ENCODE results near the gene GAS6. TPM values are rescaled to one million over a fixed set of nuclear protein-coding genes. Genes with fewer than 3 reads are reported as not detected.

Gene GAS6
- total RNA-seq, 1 experiment from 2014 or later = 93.8 TPM

- H3K79me2 ChIP-seq (ENCODE audit: low read depth) = no peaks in the 10 kb centered on the region
- no peaks in the 10 kb centered on the region for H3K36me3 ChIP-seq (ENCODE audit: low read depth)
- no peak overlapping the region for H3K4me2 ChIP-seq
- no peaks in the 10 kb centered on the region for H4K20me1 ChIP-seq (ENCODE audit: insufficient read depth)
- no peak overlapping the region for H3K27ac ChIP-seq
- H3K4me3 ChIP-seq = no peak overlapping the region
- no peak overlapping the region for H2AFZ ChIP-seq
- DNase-seq = no peak
- 0 out of 2 replicates have a peak, but pooled peaks cover 4% of the 10 kb centered on the region for H3K9me3 ChIP-seq (ENCODE audit: insufficient read depth, low read depth)
- peaks cover 10% of the 10 kb centered on the region; the same call in 1 of the 2 replicates for H3F3A ChIP-seq (ENCODE audit: insufficient read depth, low read depth)
- ChIA-PET POLR2A (ENCODE audit: unreplicated experiment) (no interaction called here), CTCF (no interaction called here)
- TF ChIP-seq CTCF (conservative IDR thresholded peaks at IDR 0.05) (no peak), EZH2 (IDR thresholded peaks at IDR 0.05; ENCODE audit: low read depth) (no peak)
- H3K9me2 ChIP-seq (ENCODE audit: insufficient read depth) = no peaks in the 10 kb centered on the region
- H3K27me3 ChIP-seq (ENCODE audit: insufficient read depth, low read depth) = peaks cover 53% of the 10 kb centered on the region
- no peaks in the 10 kb centered on the region for H3K4me1 ChIP-seq (replicated peaks; ENCODE audit: insufficient read depth)
- intact Hi-C loops (cut with micrococcal nuclease; ENCODE audit: unreplicated experiment) = no loop called here
- no TSS peak for BruUV-seq (replicated peaks)
Observed at GRCh38 chr13:113806526-113806925, 57.4 kb downstream of the GAS6 start.

- Histone ChIP-seq H3K27me3 (ENCODE audit: insufficient read depth, low read depth) (peaks cover 58% of the 10 kb centered on the region), H4K20me1 (ENCODE audit: insufficient read depth) (no peaks in the 10 kb centered on the region), H3K9me3 (ENCODE audit: insufficient read depth, low read depth) (0 out of 2 replicates have a peak, but pooled peaks cover 4% of the 10 kb centered on the region), H3K4me2 (no peak overlapping the region), H3K27ac (no peak overlapping the region), H3K4me3 (no peak overlapping the region), H3F3A (ENCODE audit: insufficient read depth, low read depth) (peaks cover 10% of the 10 kb centered on the region; the same call in 1 of the 2 replicates), H3K79me2 (ENCODE audit: low read depth) (no peaks in the 10 kb centered on the region), H3K9me2 (ENCODE audit: insufficient read depth) (no peaks in the 10 kb centered on the region), H3K36me3 (ENCODE audit: low read depth) (no peaks in the 10 kb centered on the region), H3K4me1 (replicated peaks; ENCODE audit: insufficient read depth) (no peaks in the 10 kb centered on the region), H2AFZ (no peak overlapping the region)
- no TSS peak for BruUV-seq (replicated peaks)
- TF ChIP-seq EZH2 (IDR thresholded peaks at IDR 0.05; ENCODE audit: low read depth) (no peak), CTCF (conservative IDR thresholded peaks at IDR 0.05) (no peak)
- ChIA-PET CTCF (no interaction called here), POLR2A (ENCODE audit: unreplicated experiment) (no interaction called here)
- intact Hi-C loops (cut with micrococcal nuclease; ENCODE audit: unreplicated experiment) = no loop called here
- no peak for DNase-seq
Observed at GRCh38 chr13:113806104-113806471, 57.8 kb downstream of the GAS6 start.

GRCh38 chr13:113805431-113806103, 58.3 kb downstream of the GAS6 start:
- POLR2A ChIA-PET (ENCODE audit: unreplicated experiment) = no interaction called here
- intact Hi-C loops (cut with micrococcal nuclease; ENCODE audit: unreplicated experiment) = no loop called here

More at GRCh38 chr13:113805431-113806103, 58.3 kb downstream of the GAS6 start:
- BruUV-seq (replicated peaks) = no TSS peak
- Histone ChIP-seq H3K9me3 (ENCODE audit: insufficient read depth, low read depth) (0 out of 2 replicates have a peak, but pooled peaks cover 4% of the 10 kb centered on the region), H3K4me2 (no peak overlapping the region), H2AFZ (no peak overlapping the region), H3K4me1 (replicated peaks; ENCODE audit: insufficient read depth) (no peaks in the 10 kb centered on the region), H3K27ac (no peak overlapping the region), H4K20me1 (ENCODE audit: insufficient read depth) (no peaks in the 10 kb centered on the region), H3K27me3 (ENCODE audit: insufficient read depth, low read depth) (peaks cover 63% of the 10 kb centered on the region), H3K79me2 (ENCODE audit: low read depth) (no peaks in the 10 kb centered on the region), H3F3A (ENCODE audit: insufficient read depth, low read depth) (peaks cover 9% of the 10 kb centered on the region; the same call in 1 of the 2 replicates), H3K36me3 (ENCODE audit: low read depth) (no peaks in the 10 kb centered on the region), H3K4me3 (no peak overlapping the region), H3K9me2 (ENCODE audit: insufficient read depth) (no peaks in the 10 kb centered on the region)
- CTCF ChIA-PET = no interaction called here
- no peak for DNase-seq
- TF ChIP-seq EZH2 (IDR thresholded peaks at IDR 0.05; ENCODE audit: low read depth) (no peak), CTCF (conservative IDR thresholded peaks at IDR 0.05) (no peak)

All from PC-9 (cell line).